GM18907 (cell line): ENCODE data around the gene VWC2L.

ENCODE experiments used
- ATAC-seq: cut with Tn5 transposase; IDR thresholded peaks from one replicate; pipeline ENCODE4 v1.9.1; 2021; ENCODE audit warnings: mild to moderate bottlenecking, moderate library complexity; ENCODE audit not compliant: unreplicated experiment

VWC2L gene

DNA sequence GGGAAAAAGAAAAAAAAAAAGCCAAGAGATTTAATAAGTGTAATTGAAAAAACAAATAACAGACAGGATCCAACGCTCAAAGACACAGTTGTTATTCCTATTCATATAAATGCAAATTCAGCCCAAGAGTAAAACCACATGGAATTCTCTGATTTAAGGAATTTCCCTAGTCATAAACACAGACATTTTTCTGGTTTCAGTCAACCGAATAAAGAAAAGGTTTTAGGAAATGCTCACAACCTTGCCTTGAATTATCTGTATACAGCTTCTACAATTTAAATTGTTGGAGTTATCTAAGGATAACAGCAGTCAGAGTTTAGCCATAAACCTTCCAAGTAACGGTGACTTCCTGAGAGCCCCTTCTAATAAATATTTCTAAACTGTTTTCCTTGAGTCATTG is 122.7 kb downstream of the VWC2L start:
- no peak for ATAC-seq

DNA sequence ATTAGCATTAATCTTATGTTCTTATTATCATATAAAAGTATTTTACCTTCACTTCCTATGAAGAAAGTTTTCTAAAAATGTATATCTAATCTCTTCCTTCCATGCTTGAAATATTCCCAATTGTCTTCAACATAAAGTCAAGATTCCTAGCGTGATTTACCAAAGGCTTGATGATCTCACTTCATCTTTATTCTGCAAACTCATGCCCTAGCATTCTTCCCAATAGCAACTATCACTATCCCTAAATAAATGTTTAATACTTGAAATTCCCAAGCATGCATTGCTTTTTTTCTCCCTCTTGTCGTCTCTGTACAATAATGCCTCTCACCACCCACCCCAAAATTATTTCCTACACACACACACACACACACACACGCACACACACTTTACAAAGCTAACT is 125.8 kb downstream of the VWC2L start:
- no peak for ATAC-seq

DNA sequence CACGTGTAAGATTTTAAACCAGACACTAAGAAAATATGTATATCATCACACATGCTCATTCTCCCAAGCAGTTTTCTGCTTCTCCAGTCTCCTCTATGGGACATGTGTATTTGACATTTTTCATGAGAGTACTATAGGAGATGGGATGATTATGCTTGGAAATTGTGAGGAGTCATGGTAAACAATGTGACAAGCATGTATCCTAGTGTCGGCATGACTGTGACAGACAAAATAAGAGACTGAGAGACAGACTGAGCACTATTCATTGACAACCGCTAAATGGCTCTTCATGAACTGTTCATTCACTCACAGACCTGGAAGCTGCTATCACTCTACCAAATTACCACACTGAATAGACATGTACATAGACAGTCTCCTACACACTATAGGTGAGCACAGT is 127.1 kb downstream of the VWC2L start:
- no peak for ATAC-seq

- ATAC-seq: no peak
Measured at GRCh38 chr2:214542295-214542694, 131.4 kb downstream of the VWC2L start.

DNA sequence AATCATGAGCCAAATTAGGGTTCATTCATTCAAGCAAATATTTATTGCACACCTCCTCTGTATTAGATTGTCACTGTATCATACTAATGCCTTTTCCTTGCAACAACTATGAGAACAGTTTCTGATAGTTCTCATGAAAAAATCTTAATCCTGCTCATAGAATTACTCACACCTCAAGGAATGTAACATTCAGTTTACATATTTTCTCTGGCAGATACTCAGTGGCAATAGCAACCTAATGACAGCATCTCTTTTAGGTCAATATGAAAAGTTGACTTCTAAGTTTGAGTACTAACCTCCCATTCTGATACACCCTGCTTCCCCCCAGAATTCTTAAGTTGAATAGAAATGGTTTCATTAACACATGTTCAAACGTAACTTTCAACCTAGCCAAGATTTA is 132.0 kb downstream of the VWC2L start:
- no peak for ATAC-seq

DNA sequence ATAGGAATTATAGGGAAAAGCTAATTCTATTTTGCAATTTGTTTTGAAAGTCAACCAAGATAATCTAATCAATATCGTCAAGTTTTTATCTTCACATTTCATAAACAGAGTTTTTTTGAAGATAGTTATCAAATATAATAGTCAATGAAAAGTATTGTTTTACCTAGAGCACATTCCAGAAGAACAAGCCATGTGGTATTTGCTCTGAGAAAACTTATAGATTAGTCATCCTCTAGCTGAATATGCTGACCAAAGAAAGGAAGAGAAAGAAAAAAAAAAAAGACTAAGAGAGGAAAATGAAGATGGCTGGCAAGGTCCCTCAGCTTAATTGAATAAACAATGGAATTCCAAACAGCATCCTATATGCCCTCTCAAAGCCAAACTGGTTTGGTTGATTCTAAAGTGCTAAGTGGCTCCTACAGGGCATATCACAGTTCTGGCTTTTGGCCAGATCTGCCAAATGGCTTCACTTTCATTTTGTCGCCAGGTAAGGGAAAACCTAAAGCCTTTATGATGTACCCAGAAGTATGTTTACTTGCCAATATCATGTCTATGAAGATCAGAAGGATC is 132.6 kb downstream of the VWC2L start:
- no peak for ATAC-seq

DNA sequence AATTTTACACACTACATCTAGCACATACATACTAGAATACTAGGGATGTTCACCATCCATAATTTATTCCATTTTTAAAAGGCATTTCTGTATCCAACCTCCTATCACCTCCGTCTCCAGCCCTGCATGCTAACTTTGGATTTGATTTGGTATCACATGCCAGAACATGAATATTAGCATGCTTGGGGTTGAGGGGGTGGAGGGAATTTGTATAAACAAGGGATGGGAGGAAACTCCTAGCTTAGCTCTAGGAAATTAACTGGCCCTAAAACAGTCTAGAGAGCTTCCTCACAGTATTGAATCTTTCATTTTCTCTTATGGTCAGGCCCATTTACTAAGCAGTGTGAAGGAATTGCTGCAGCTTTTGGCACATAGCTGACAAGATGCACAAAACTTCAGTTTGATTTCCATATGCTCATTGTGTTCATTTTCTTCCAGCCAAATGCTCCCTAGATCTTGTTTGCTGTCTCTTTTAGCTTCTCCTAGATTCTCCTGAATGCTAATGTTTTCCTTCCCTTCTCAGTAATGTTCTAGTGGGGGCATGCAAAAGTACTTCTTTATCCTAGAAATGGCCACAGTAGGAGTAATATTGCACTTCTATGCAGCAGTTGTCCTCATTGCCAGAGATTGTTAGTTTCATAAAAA is 135.2 kb downstream of the VWC2L start:
- no peak for ATAC-seq

GRCh38 chr2:214547931-214548330 is 137.1 kb downstream of the VWC2L start:
- no peak for ATAC-seq

GRCh38 chr2:214549946-214550345 is 139.1 kb downstream of the VWC2L start:
- no peak for ATAC-seq

DNA sequence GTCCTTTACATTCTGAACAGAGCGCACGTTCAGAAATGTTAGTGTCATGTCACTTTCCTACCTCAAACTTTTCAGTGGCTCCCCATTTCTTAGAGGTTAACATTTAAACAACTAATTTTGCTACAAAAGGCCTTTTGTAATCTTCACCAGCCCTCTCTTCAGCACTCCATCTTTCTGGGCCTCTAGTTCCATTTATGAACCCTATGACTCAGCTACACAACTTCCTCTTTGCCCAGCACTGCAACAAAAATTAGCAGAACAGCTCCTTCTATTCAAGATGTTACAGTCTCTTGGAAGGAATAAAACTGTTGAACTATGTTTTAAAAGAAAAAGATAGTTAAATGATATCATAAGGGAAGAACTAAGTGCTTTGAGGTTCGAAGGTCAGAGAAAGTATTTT is 139.9 kb downstream of the VWC2L start:
- no peak for ATAC-seq

DNA sequence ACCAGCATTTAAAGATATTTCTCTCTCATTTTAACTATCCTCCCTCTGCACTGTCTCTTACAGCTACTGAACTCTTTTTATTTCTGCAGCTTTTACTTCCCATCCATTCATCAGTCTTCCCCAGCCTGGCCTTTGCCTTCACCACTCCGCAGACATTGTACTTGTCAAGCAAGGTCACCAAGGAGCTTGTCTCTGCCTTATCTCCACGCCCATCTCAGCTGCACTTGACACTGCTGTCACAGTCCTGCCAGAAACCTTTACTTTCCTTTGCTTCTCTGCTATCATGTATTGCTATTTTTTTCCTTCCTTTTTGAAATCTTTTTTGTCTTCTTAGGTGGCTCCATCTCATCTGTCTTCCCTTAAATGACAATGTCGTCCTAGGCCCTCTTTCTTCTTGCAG is 147.0 kb downstream of the VWC2L start:
- no peak for ATAC-seq

DNA sequence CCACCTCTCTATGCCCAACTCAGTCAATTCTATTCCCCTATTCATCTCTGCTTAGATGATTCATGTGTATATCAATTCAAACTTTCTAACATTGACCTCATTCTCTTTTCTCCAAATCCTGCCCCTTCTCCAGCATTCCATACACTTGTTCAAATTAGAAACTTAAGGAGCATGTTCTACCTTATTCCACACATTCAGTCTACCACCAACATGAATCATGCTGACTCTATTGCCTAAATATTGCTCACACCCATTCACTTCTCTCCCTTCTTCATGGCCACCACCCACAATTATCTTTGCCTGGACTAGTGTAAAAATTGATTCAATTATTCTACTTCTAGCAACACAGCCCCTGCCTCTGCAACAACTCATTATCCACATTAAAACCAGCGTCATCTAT is 147.5 kb downstream of the VWC2L start:
- ATAC-seq: no peak

GRCh38 chr2:214560176-214560575 is 149.3 kb downstream of the VWC2L start:
- no peak for ATAC-seq

- ATAC-seq: no peak
Measured at GRCh38 chr2:214560618-214561190, 149.8 kb downstream of the VWC2L start.

DNA sequence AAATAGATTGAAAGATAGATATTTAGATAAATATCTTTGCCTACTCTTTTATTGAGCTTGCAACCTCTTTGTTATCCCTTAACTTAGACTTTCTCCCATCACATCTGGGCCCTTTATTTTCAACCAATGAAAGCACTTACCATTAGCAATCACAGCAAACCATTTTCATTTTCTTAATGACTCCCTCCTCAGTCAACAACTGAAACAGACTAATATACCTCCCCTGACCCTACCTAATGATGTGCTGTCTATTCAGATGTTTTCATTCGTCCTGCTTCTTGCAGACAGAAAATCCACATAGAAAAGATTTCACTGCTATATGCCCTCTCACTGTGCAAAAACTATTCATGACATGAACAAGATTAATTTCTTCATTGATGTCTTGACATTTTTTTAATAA is 154.4 kb downstream of the VWC2L start:
- no peak for ATAC-seq

DNA sequence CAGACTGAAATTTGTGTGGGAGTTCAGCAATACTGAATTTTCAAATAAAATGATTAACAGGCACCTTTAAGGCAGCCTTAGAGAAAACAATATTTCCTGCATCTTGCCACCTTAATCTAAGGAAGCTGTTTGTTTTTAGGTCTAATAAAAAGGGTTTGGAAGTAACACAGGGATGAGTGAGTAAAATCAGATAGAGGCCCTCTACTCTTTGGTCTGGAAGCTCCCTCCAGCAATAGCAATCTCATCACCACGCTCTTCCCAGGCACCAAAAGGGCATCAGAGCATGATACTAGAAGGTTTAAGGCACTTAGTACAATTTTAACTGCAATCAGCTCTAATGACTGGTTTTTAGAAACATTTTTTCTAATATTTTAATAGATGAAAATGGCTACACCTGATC is 155.6 kb downstream of the VWC2L start:
- ATAC-seq: no peak

DNA sequence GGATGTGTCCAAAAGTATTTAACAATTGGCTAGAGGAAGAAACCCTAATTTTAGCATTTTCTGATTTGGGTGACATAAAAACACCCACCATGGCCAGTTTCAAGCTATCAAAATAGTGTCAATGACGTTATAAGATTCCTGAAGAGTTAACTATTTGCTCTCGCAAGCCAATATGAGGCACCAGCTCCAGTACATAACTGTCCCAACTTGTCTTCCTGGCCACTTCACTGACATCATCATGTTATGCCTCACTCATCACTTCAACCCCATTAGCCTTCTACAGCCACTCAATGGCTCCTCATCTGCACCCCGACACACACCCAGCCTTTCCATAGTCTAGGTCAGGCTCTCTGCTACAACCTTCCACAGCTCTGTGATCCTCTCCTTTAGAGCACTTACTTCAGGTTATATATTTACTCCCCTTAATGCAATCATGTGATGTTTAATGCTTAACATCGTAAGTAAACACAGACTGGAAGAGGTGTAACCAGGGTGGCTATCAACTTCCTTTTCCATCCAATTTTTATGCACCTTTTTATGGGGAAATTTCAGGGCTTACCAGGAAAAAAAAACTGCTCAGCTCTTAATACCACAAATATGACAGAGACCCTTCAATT is 158.7 kb downstream of the VWC2L start:
- no peak for ATAC-seq

GRCh38 chr2:214574084-214574781 is 163.4 kb downstream of the VWC2L start:
- ATAC-seq: peak; percentile 71

DNA sequence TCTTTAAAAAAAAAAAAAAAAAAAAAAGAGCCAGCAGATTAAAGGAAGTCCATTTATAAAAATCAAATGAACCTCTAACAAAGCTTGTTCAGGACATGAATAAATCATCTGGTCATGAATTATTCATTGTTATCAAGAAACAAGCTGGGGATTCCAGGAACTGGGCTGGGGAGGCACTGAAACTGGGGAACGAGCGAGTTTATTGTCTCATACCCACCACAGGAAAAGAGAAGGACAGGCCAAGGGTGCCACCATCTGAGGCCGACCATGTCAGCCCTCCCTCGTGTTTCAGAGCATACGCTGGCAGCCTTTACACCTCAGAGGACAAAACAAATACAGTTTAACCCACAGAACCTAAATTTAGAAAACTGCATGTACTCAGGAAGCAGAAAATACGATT is 164.2 kb downstream of the VWC2L start:
- peak; percentile 47 for ATAC-seq

GRCh38 chr2:214575465-214575864 is 164.6 kb downstream of the VWC2L start:
- peak; percentile 17 for ATAC-seq

DNA sequence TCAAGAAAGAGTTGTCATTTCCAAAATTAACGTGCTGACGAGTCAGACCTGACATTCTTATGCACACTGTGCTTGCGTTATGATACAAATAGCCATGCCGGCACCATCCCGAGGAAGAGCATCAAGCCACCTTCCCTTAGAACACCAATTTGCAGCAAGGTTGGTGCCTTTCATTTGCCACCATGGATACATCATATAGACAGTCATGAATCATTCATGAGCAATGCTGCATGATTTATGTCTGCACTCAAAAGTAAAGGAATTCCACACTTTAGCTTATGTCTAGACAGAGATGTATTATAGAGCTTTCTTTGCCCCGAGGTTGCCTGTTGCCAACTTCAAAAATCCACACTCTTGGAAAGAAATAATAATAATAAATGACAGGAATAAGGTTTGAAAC is 166.9 kb downstream of the VWC2L start:
- no peak for ATAC-seq

- ATAC-seq: no peak
Measured at GRCh38 chr2:214578442-214578841, 167.6 kb downstream of the VWC2L start.
